ENCODE data around the gene ACSM6.
"Not testable (repeated sequence)": the region's sequence is repeated elsewhere in the genome, so short reads cannot be mapped to it uniquely, and the experiment has no call there.

The ACSM6 gene

DNA sequence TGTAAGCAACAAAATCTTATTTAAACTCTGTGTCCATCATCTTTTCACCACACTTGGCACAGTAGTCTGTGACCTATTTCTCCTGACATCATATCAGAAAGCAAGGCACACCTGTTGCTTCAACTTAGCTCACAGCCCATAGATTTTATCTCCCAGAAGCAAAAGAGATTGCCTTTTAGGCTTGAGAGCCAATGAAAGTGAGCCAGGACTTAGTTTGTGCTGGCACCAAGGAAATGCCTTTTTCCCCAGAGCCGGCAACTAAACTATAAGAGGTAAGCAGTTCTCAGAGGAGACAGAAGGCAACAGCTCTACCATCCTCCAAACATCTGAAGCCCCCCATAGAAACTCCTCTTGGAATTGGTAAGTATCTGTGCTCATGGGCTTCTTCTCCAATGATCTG lies at the start of gene ACSM6:
Gene ACSM6, plus strand, starts transcription at position 295 of the 400 bp plus-strand sequence. CDS start 248 bp downstream, outside the sequence.
- no peak for DNase-seq

GRCh38 chr10:95168694-95169093 lies 25.3 kb upstream of the ACSM6 start:
- DNase-seq, result no peak

DNA sequence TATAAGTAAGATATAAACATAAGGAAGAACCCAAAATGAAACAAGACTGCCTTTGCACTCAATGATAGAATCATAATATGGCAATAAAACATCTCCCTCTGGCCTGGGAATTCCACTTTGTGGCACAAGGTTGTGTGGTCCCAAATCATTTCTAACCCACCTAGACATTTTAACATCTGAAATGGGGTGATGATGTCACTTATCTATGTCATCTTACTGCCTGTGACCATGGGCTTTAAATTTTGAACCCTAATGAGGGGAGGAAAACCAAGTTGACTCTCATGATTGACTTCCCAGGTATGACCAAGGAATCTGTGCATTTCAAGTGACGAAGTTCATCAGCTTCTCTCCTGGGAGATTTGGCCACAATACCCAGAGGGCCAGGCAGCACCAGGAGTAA lies 24.5 kb upstream of the ACSM6 start:
- DNase-seq, result no peak

GRCh38 chr10:95170790-95171189 lies 23.2 kb upstream of the ACSM6 start:
- no peak for DNase-seq

DNA sequence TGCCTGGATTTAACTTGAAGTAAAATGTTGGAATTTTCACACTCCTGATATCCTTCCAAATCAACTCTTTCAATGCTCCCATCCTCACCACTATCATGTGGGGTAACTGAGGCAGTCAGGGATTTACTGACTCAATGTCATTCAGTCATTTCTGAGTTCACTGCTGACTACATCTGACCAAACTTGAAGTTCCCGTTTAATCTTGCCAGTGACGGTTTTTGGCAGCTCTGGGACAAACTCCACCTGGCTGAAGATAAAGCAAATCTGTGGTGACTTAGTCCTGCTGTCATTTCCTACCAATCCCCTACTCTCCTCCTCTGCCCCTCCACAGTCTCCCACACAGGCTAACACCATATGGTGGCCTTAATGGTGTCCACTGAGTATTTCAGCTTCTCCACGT lies 22.7 kb upstream of the ACSM6 start:
- no peak for DNase-seq

- no peak for DNase-seq
Observed at GRCh38 chr10:95172851-95173250, 21.2 kb upstream of the ACSM6 start.

DNA sequence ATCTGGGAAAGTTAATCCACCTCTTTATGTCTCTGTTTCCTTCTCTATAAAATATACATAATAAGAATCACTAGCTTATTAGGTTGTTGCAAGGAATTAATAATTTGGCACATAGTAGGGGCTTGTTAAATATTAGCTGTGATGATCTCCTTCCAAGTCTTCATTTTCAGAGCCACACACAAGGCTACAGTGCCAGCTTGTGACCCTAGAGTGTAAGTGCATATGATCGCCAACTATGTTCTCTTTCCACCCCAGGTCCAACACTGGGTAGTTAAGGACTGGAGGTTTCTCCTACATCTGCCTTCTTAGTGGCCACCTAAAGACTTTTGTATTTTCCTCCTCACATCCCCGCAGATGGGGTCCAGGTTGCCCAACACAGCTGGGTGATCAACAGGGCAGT lies 17.9 kb upstream of the ACSM6 start:
- no peak for DNase-seq

DNA sequence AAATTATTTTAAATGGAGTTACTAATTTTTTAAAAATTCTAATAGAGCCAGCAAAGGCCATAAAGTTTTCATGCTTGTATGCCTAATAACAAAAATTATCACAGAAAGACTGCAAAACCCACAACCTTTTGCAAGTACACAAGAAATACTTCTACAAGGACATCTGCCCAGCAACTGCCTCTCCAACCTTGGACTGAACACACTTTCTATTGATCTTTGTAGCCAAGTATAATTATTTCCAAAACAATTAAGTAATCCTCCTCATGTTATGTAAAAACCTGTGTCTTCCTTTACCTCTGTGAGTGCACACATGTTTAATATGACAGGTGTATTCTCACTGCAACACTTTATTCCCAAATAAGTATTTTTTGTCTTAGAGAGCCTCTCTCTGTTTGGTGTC lies 16.6 kb upstream of the ACSM6 start:
- no peak for DNase-seq

DNA sequence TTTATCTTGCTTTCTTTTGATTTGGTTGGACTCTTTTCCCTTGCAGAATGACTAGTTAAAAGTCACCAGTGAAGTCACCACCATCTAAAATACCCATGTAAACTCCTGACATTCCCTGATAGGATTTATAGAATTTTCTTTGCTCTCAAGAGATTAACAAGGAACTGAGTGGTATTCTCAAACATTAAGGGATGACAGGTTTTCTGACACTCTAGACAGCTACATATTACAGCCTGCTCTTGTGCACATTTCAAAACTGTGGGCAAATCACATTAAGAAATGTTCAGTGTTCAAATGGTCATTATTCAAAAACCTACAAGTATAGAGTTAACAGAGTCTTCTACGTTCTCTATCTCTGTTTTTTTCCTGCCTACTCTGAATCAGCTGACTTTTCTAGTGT lies 15.8 kb upstream of the ACSM6 start:
- no peak for DNase-seq

DNA sequence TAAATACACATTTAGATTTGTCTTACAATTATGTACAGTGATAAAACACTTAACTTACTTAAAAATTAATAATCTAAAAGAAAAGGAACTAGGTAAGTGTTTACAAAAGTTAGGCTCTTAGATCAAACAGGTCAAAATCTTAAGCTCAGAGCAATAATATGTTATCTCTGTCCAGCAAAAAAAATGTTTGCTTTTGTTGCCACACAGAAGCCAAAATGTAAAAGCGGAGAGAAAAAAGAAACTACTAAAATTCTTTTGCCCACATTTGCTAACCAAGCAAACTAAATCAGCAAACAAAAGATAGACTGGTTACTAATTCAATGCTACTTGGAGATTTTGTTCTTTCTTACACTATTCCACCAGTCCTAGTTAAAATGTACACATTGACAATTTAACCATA lies 15.2 kb upstream of the ACSM6 start:
- no peak for DNase-seq

DNA sequence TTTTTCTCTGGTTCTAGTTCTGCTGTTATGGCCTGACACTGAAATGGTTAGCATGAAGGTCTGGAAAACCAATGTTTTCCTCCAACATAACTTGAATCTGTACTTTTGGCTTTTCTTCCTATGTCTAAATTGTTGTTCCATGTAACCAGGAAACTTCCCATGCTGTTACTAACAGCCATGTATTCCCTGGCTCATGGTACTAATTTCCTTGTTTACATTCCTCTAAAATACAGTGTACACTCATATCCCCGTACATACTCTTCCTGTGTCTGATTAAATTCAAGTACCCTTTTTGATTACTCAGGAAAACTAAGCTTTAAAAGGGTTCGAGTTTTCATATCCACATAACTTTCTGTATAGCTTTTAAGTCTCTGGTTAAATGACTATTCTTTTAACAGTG lies 12.3 kb upstream of the ACSM6 start:
- DNase-seq, result no peak

GRCh38 chr10:95183271-95184230 lies 10.5 kb upstream of the ACSM6 start:
- peak in 51 of 56 donors; percentile 2 to 78 (median 38) for DNase-seq

GRCh38 chr10:95187617-95188016 lies 6.4 kb upstream of the ACSM6 start:
- DNase-seq, result no peak

DNA sequence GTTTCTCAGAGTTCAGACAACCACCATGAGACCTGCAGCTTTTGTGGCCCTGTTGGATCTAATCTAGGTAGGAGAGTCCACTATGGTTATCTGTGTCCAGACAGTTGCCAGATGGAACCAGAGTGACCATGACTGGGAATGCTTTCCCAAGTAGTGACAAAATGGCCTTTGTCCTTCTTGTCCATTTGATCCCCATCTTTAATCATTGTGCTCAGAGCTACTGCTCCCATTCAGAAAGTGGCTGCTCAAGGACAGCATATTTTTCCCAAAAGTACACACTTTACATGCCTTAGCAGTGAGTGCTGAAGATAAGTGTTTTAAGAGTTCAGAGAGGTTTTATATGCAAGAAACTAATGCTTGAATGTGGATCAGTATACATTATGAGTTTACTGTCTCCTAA lies 5.4 kb upstream of the ACSM6 start:
- DNase-seq, result no peak

DNA sequence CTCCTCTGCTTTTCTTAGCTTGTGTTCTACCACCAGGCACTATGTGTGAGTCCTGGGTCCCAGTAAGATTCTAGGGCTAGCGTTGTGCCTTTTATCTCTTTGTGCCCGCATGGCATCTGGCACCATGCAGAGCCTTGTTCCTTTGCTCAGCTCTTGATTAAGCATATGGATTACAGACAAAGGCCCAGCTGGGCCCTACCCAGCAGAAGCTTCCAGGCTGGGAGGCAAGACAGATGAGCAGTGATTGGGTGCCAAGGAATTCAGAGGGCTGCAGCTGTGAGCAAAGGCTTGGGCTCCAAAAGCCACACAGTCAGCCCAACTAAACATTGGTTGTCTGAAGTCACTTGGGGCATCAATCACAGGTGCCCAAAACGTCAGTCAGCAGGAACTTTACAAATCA lies 2.0 kb downstream of the ACSM6 start:
- DNase-seq, result peak in 39 of 56 donors; percentile 2 to 69 (median 18)

DNA sequence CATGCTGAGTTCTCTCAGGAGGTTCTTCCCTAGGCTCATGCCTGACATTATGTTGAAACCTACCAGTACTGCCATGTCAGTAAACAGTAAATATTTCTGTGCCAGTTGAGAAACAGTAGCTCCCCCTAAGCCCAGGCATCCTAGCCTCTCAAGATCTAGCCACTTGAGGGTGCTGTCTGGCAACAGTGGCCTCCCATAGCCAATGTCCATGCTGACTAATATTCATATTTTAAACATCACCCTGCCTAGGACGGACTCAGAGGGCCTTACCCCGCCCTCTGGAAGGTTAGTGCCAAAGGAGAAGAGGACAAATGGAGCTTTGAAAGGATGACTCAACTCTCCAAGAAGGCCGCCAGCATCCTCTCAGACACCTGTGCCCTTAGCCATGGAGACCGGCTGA lies 7.7 kb downstream of the ACSM6 start:
- no peak for DNase-seq

GRCh38 chr10:95202865-95203264 lies 8.8 kb downstream of the ACSM6 start:
- not testable (repeated sequence) for DNase-seq

- DNase-seq, result no peak
Observed at GRCh38 chr10:95208702-95209391, 14.8 kb downstream of the ACSM6 start.

DNA sequence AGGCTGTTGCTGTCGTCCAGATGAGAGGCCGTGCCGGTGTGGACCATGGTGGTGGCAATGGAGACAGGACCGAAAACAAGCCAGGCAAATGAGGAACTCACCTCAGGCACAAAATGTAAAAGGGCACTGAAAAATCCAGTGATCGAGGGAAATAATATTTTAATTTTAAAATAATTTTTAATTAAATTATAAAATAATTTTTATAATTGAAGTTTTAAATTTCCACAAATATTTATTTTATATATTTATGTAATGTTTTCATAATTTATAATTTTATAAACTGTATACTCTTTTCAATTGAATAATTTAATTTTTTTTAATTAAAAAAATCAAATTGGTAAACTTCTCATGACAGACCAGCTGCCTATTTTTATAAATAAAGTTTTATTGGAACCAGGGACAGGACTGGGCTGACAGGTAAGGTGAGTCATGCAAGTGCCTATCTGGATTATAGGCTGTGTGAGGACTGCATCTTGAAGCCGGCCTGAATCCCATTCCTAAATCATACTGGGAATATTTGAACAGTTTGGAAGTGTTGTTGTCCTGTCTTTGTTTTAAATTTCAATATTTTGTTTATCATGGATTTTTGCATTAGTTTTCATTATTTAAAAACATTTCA lies 15.6 kb downstream of the ACSM6 start:
- no peak for DNase-seq

GRCh38 chr10:95211606-95212279 lies 17.7 kb downstream of the ACSM6 start:
- DNase-seq, result no peak

GRCh38 chr10:95214369-95214768 lies 20.3 kb downstream of the ACSM6 start:
- no peak for DNase-seq

- DNase-seq, result no peak
Observed at GRCh38 chr10:95214793-95215192, 20.8 kb downstream of the ACSM6 start.
